Stomach (tissue), 4 donors: Measurements from ENCODE around the gene STXBP5.

Source experiments
- POLR2A ChIP-seq, 4 donors: fragments of 450-650 bp; IDR thresholded peaks; one replicate each; pipeline ENCODE4 v1.6.1; 2016; ENCODE audit warnings: antibody characterized with exemption in 4 of 4, control low read depth in 2 of 4, mild to moderate bottlenecking in 1 of 4, moderate library complexity in 1 of 4
- POLR2AphosphoS5 ChIP-seq, 3 donors: sonication (generic); formaldehyde crosslinking; IDR thresholded peaks; one replicate each; pipeline ENCODE4 v1.6.1; 2016; ENCODE audit warnings: antibody characterized with exemption in 3 of 3
- TF ChIP-seq, protein P1 (sequence below), 7 experiments: fragments of 450-650 bp in 4 of 7; fragments of 200-600 bp in 3 of 7; sonication (generic) in 3 of 7; IDR thresholded peaks; one replicate each; pipeline ENCODE4 v1.5.1; 2016 to 2019; ENCODE audit warnings: antibody characterized with exemption in 7 of 7, control low read depth in 2 of 7, mild to moderate bottlenecking in 1 of 7

- TF ChIP-seq POLR2AphosphoS5 (IDR thresholded peaks at IDR 0.05), result no peak
- no peak for TF ChIP-seq POLR2A (IDR thresholded peaks at IDR 0.05)
- TF ChIP-seq, protein P1, sequence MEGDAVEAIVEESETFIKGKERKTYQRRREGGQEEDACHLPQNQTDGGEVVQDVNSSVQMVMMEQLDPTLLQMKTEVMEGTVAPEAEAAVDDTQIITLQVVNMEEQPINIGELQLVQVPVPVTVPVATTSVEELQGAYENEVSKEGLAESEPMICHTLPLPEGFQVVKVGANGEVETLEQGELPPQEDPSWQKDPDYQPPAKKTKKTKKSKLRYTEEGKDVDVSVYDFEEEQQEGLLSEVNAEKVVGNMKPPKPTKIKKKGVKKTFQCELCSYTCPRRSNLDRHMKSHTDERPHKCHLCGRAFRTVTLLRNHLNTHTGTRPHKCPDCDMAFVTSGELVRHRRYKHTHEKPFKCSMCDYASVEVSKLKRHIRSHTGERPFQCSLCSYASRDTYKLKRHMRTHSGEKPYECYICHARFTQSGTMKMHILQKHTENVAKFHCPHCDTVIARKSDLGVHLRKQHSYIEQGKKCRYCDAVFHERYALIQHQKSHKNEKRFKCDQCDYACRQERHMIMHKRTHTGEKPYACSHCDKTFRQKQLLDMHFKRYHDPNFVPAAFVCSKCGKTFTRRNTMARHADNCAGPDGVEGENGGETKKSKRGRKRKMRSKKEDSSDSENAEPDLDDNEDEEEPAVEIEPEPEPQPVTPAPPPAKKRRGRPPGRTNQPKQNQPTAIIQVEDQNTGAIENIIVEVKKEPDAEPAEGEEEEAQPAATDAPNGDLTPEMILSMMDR (IDR thresholded peaks at IDR 0.05), result no peak
Observed at GRCh38 chr6:147221739-147222138, 17.5 kb downstream of the STXBP5 start.
